HepG2 (cell line): Measurements from ENCODE around the gene VWA1. TPM values are rescaled to one million over a fixed set of nuclear protein-coding genes. Genes with fewer than 3 reads are reported as not detected.

Experiments used
- ATAC-seq: fragments of 200-7000 bp; cut with Tn5 transposase; 3 replicates; pipeline ENCODE4 v1.9.1; 2020; ENCODE audit warnings: mild to moderate bottlenecking, moderate library complexity
- BruUV-seq: library from RNA; stranded (reverse); fragments of 400-500 nt; replicated peaks from 2 replicates; lab custom pipeline; 2021; lab: Mats Ljungman, UMichigan
- CTCF ChIA-PET: fragments of 300-600 bp; formaldehyde crosslinking; extraction: SDS; loops from one replicate; lab custom pipeline; 2021; ENCODE audit warnings: low total read pairs, inconsistent platforms, low intra/inter-chr PET ratio; lab: Yijun Ruan, JAX
- POLR2A ChIA-PET: fragments of 350-600 bp; sonication (Branson Sonifier 250); formaldehyde crosslinking; loops from one replicate; lab custom pipeline; 2020; ENCODE audit warnings: antibody characterized with exemption, inconsistent platforms; lab: Yijun Ruan, JAX
- DNase-seq: peaks from one replicate; pipeline ENCODE4 v3.0.0-alpha.2; 2015; ENCODE audit warnings: low spot score
- FAIRE-seq: peaks from 3 replicates; lab custom pipeline; 2011; peaks lifted over from hg19 to GRCh38; lab: Jason Lieb, UNC
- H2AFZ ChIP-seq: one replicate; pipeline ENCODE4 v1.6.1; 2011; ENCODE audit warnings: low read length, inconsistent platforms
- H3K27ac ChIP-seq: fragments of 300-600 bp; 3 replicates; pipeline ENCODE4 v1.8.0; 2011; ENCODE audit warnings: mixed run types, mild to moderate bottlenecking, mixed read lengths, low read length, inconsistent platforms; ENCODE audit not compliant: insufficient read depth; ENCODE audit errors: extremely low read length
- H3K27me3 ChIP-seq, 2 experiments: fragments of 200-600 bp in 1 of 2; 2 replicates in 1 of 2; 3 replicates in 1 of 2; pipeline versions ENCODE4 v1.6.0 to v1.8.0; 2011; ENCODE audit warnings: low read length in 2 of 2, mild to moderate bottlenecking in 2 of 2, moderate library complexity in 2 of 2, inconsistent platforms in 1 of 2; ENCODE audit not compliant: insufficient read depth in 2 of 2, control insufficient read depth in 1 of 2
- H3K36me3 ChIP-seq, 2 experiments: fragments of 200-600 bp in 1 of 2; replicated peaks in 1 of 2; 2 replicates in 1 of 2; 3 replicates in 1 of 2; pipeline versions ENCODE4 v1.5.1 to v1.8.0; 2011; ENCODE audit warnings: low read length in 2 of 2, inconsistent platforms in 1 of 2; ENCODE audit not compliant: insufficient read depth in 2 of 2, control insufficient read depth in 1 of 2
- H3K4me1 ChIP-seq: 2 replicates; pipeline ENCODE4 v1.5.1; 2012; ENCODE audit warnings: low read length, inconsistent platforms; ENCODE audit not compliant: insufficient read depth
- H3K4me2 ChIP-seq: 2 replicates; pipeline ENCODE4 v1.6.0; 2011; ENCODE audit warnings: low read depth, low read length, inconsistent platforms
- H3K4me3 ChIP-seq, 3 experiments: fragments of 200-600 bp in 1 of 3; sonication (generic), shearing (Covaris generic) in 1 of 3; replicated peaks in 1 of 3; 2 replicates each; pipeline ENCODE4 v1.5.1; 2011 to 2016; ENCODE audit warnings: low read length in 3 of 3, inconsistent platforms in 2 of 3, low read depth in 2 of 3, mild to moderate bottlenecking in 2 of 3, control low read depth in 1 of 3, mixed read lengths in 1 of 3; ENCODE audit not compliant: insufficient read depth in 1 of 3
- H3K79me2 ChIP-seq: one replicate; pipeline ENCODE4 v1.6.1; 2011; ENCODE audit warnings: low read length, inconsistent platforms; ENCODE audit not compliant: insufficient read depth
- H3K9ac ChIP-seq: 2 replicates; pipeline ENCODE4 v1.6.0; 2011; ENCODE audit warnings: mild to moderate bottlenecking, low read depth, low read length, inconsistent platforms; ENCODE audit not compliant: insufficient read depth
- H3K9me3 ChIP-seq: 2 replicates; pipeline ENCODE4 v1.5.1; 2012; ENCODE audit warnings: mild to moderate bottlenecking, low read length
- H4K20me1 ChIP-seq: 2 replicates; pipeline ENCODE4 v1.6.0; 2011; ENCODE audit warnings: inconsistent platforms, mild to moderate bottlenecking, low read length, moderate library complexity; ENCODE audit not compliant: insufficient read depth
- ASH2L ChIP-seq: fragments of 300-600, 200-600 bp; sonication (generic); IDR thresholded peaks from 2 replicates; pipeline ENCODE4 v1.7.0; 2017; ENCODE audit warnings: low read depth, mild to moderate bottlenecking, moderate library complexity, mixed read lengths, low read length; ENCODE audit not compliant: insufficient read length
- ATAD3A ChIP-seq: sonication (generic); formaldehyde crosslinking; IDR thresholded peaks from 2 replicates; pipeline ENCODE4 v1.4.0; 2020; ENCODE audit warnings: missing genetic modification reagents
- CAMTA2 ChIP-seq: sonication (generic); formaldehyde crosslinking; IDR thresholded peaks from 2 replicates; pipeline ENCODE4 v1.4.0; 2020; ENCODE audit warnings: mild to moderate bottlenecking, missing genetic modification reagents, borderline replicate concordance
- GATA4 ChIP-seq: sonication (generic); IDR thresholded peaks from 2 replicates; pipeline ENCODE4 v1.6.1; 2016; ENCODE audit warnings: antibody characterized with exemption, low read depth, borderline replicate concordance
- KLF15 ChIP-seq: sonication (generic); formaldehyde crosslinking; IDR thresholded peaks from 2 replicates; pipeline ENCODE4 v1.8.1; 2023; ENCODE audit warnings: borderline replicate concordance, mild to moderate bottlenecking, inconsistent platforms, missing genetic modification reagents, mixed read lengths
- NCOR1 ChIP-seq: fragments of 200-600 bp; sonication (generic); IDR thresholded peaks from 2 replicates; pipeline ENCODE4 v1.7.0; 2017; ENCODE audit warnings: antibody characterized with exemption, low read length, borderline replicate concordance
- NFKB2 ChIP-seq: sonication (generic); formaldehyde crosslinking; IDR thresholded peaks from 2 replicates; pipeline ENCODE4 v1.4.0; 2020; ENCODE audit warnings: missing genetic modification reagents, borderline replicate concordance
- STAG1 ChIP-seq: sonication (generic); formaldehyde crosslinking; IDR thresholded peaks from 2 replicates; pipeline ENCODE4 v1.4.0; 2020; ENCODE audit warnings: missing genetic modification reagents
- ZMYM4 ChIP-seq: sonication (generic); formaldehyde crosslinking; IDR thresholded peaks from 2 replicates; pipeline ENCODE4 v1.8.1; 2023; ENCODE audit warnings: mild to moderate bottlenecking, missing genetic modification reagents
- ZNF615 ChIP-seq: sonication (generic); formaldehyde crosslinking; IDR thresholded peaks from 2 replicates; pipeline ENCODE4 v1.5.0; 2020; ENCODE audit warnings: mild to moderate bottlenecking, missing genetic modification reagents, borderline replicate concordance
- ZNF75D ChIP-seq: sonication (generic); formaldehyde crosslinking; IDR thresholded peaks from 2 replicates; pipeline ENCODE4 v1.8.1; 2023; ENCODE audit warnings: missing genetic modification reagents, mild to moderate bottlenecking, borderline replicate concordance
- WGBS: methylation state at CpG from one replicate; pipeline ENCODE4 v1.1.6; 2017; ENCODE audit warnings: low lambda C conversion rate; 5-methylcytosine and 5-hydroxymethylcytosine counted together
- in situ Hi-C: cut with HindIII; loops from 2 replicates; pipeline ENCODE4 v1.10.0; 2017; ENCODE audit warnings: low pct_unique_long_range_greater_than_20kb; ENCODE audit not compliant: extremely low pct_ligation_motif_present
- intact Hi-C: fragments of 100-400 bp; cut with micrococcal nuclease; formaldehyde crosslinking; loops from one replicate; pipeline ENCODE4 v1.10.0; 2022; ENCODE audit not compliant: unreplicated experiment
- polyA plus RNA-seq, 8 experiments: library from polyadenylated mRNA; depleted of rRNA in 3 of 8; stranded (reverse) in 7 of 8; unstranded in 1 of 8; fragments of >200 nt; fragmentation: Illumina TruSeq in 4 of 8; extraction: Trizol in 4 of 8; gene quantifications; 2 replicates each; pipeline versions ENCODE4 v1.2.1 to v1.2.3, GENCODE V29; 2011 to 2016; ENCODE audit warnings: low read depth in 4 of 8, missing spikeins in 1 of 8, mixed read lengths in 1 of 8; ENCODE audit not compliant: insufficient read depth in 1 of 8
- total RNA-seq, 5 experiments: library from RNA; depleted of rRNA; stranded (reverse); fragments of >200 nt; fragmentation: Illumina TruSeq; extraction: Trizol; gene quantifications; 2 replicates each; pipeline ENCODE4 v1.2.3, GENCODE V29; 2016; ENCODE audit warnings: low read depth in 1 of 5
- TF ChIP-seq, protein P1 (sequence below): sonication (generic); formaldehyde crosslinking; IDR thresholded peaks from 2 replicates; pipeline ENCODE4 v1.5.1; 2020; ENCODE audit warnings: mild to moderate bottlenecking, missing genetic modification reagents, borderline replicate concordance
- TF ChIP-seq, protein P2 (sequence below): sonication (generic); formaldehyde crosslinking; IDR thresholded peaks from 2 replicates; pipeline ENCODE4 v1.4.0; 2020; ENCODE audit warnings: missing genetic modification reagents, mild to moderate bottlenecking, borderline replicate concordance
- TF ChIP-seq, protein P3 (sequence below): sonication (generic); formaldehyde crosslinking; IDR thresholded peaks from 2 replicates; pipeline ENCODE4 v1.9.0; 2022; ENCODE audit warnings: missing genetic modification reagents, mild to moderate bottlenecking, borderline replicate concordance

Gene VWA1
- total and polyA plus RNA-seq, 2 of the 13 experiments (the other 11 are each of a cell fraction or from before 2014, with no cell fraction given) = 40.9 to 57.5 TPM

DNA sequence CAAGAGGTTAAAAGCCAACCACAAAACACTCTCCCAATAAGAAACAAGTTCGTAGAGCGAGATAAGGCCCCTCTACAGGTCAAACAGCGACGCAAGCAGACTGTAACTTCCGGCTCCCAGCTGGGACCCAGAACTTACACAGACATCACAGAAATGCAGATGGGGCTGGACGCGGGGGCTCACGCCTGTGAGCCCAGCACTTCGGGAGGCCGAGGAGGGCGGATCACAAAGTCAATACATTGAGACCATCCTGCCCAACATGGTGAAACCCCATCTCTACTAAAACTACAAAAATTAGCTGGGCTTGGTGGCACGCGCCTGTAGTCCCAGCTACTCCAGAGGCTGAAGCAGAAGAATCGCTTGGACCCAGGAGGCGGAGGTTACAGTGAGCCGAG is 47.4 kb upstream of the VWA1 start:
- Histone ChIP-seq H3K4me3 (no peak overlapping the region), H3K79me2 (peaks cover 8% of the 10 kb centered on the region), H3K36me3 (peaks cover 28 to 73% of the 10 kb centered on the region in 2 experiments), H3K27ac (no peak overlapping the region), H2AFZ (no peak overlapping the region), H3K9ac (no peak overlapping the region), H3K9me3 (no peaks in the 10 kb centered on the region), H3K27me3 (no peaks in the 10 kb centered on the region), H4K20me1 (no peaks in the 10 kb centered on the region; the same call in 1 of the 2 replicates), H3K4me2 (no peak overlapping the region), H3K4me1 (peaks cover 16% of the 10 kb centered on the region)
- no TSS peak for BruUV-seq
- in situ Hi-C loops = no loop called here
- ChIA-PET POLR2A (interaction anchor here (1.0 to 6.1 kb wide), 3 partner anchors 8 to 13 kb away, joined by 3 to 43 read pairs (median 13); partner anchors contain the start of genes AURKAIP1 and CCNL2), CTCF (no interaction called here)
- intact Hi-C loops = no loop called here
- whole genome bisulfite sequencing = 97% methylated on average over 16 of the region's 16 CpGs
- no peak for FAIRE-seq
- no peak for DNase-seq
- no peak for ATAC-seq
- TF ChIP-seq STAG1 (CRISPR knock-in tag) = no peak
- no peak for TF ChIP-seq KLF15 (CRISPR knock-in tag)
- no peak for TF ChIP-seq ATAD3A
- TF ChIP-seq NFKB2 (CRISPR knock-in tag) = no peak
- TF ChIP-seq, protein P1, sequence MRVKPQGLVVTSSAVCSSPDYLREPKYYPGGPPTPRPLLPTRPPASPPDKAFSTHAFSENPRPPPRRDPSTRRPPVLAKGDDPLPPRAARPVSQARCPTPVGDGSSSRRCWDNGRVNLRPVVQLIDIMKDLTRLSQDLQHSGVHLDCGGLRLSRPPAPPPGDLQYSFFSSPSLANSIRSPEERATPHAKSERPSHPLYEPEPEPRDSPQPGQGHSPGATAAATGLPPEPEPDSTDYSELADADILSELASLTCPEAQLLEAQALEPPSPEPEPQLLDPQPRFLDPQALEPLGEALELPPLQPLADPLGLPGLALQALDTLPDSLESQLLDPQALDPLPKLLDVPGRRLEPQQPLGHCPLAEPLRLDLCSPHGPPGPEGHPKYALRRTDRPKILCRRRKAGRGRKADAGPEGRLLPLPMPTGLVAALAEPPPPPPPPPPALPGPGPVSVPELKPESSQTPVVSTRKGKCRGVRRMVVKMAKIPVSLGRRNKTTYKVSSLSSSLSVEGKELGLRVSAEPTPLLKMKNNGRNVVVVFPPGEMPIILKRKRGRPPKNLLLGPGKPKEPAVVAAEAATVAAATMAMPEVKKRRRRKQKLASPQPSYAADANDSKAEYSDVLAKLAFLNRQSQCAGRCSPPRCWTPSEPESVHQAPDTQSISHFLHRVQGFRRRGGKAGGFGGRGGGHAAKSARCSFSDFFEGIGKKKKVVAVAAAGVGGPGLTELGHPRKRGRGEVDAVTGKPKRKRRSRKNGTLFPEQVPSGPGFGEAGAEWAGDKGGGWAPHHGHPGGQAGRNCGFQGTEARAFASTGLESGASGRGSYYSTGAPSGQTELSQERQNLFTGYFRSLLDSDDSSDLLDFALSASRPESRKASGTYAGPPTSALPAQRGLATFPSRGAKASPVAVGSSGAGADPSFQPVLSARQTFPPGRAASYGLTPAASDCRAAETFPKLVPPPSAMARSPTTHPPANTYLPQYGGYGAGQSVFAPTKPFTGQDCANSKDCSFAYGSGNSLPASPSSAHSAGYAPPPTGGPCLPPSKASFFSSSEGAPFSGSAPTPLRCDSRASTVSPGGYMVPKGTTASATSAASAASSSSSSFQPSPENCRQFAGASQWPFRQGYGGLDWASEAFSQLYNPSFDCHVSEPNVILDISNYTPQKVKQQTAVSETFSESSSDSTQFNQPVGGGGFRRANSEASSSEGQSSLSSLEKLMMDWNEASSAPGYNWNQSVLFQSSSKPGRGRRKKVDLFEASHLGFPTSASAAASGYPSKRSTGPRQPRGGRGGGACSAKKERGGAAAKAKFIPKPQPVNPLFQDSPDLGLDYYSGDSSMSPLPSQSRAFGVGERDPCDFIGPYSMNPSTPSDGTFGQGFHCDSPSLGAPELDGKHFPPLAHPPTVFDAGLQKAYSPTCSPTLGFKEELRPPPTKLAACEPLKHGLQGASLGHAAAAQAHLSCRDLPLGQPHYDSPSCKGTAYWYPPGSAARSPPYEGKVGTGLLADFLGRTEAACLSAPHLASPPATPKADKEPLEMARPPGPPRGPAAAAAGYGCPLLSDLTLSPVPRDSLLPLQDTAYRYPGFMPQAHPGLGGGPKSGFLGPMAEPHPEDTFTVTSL (CRISPR knock-in tag) = no peak
- TF ChIP-seq, protein P2, sequence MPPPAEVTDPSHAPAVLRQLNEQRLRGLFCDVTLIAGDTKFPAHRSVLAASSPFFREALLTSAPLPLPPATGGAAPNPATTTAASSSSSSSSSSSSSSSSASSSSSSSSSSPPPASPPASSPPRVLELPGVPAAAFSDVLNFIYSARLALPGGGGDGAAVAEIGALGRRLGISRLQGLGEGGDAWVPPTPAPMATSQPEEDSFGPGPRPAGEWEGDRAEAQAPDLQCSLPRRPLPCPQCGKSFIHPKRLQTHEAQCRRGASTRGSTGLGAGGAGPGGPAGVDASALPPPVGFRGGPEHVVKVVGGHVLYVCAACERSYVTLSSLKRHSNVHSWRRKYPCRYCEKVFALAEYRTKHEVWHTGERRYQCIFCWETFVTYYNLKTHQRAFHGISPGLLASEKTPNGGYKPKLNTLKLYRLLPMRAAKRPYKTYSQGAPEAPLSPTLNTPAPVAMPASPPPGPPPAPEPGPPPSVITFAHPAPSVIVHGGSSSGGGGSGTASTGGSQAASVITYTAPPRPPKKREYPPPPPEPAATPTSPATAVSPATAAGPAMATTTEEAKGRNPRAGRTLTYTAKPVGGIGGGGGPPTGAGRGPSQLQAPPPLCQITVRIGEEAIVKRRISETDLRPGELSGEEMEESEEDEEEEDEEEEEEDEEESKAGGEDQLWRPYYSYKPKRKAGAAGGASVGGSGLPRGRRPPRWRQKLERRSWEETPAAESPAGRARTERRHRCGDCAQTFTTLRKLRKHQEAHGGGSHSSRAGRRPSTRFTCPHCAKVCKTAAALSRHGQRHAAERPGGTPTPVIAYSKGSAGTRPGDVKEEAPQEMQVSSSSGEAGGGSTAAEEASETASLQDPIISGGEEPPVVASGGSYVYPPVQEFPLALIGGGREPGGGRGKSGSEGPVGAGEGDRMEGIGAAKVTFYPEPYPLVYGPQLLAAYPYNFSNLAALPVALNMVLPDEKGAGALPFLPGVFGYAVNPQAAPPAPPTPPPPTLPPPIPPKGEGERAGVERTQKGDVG (CRISPR knock-in tag) = no peak
- no peak for TF ChIP-seq CAMTA2
- TF ChIP-seq NCOR1 = no peak
- no peak for TF ChIP-seq ZNF75D (CRISPR knock-in tag)
- TF ChIP-seq ASH2L = no peak
- no peak for TF ChIP-seq ZMYM4 (CRISPR knock-in tag)
- TF ChIP-seq GATA4 = no peak
- no peak for TF ChIP-seq ZNF615 (CRISPR knock-in tag)
- TF ChIP-seq, protein P3, sequence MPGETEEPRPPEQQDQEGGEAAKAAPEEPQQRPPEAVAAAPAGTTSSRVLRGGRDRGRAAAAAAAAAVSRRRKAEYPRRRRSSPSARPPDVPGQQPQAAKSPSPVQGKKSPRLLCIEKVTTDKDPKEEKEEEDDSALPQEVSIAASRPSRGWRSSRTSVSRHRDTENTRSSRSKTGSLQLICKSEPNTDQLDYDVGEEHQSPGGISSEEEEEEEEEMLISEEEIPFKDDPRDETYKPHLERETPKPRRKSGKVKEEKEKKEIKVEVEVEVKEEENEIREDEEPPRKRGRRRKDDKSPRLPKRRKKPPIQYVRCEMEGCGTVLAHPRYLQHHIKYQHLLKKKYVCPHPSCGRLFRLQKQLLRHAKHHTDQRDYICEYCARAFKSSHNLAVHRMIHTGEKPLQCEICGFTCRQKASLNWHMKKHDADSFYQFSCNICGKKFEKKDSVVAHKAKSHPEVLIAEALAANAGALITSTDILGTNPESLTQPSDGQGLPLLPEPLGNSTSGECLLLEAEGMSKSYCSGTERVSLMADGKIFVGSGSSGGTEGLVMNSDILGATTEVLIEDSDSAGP (CRISPR knock-in tag) = no peak
